GM12875 (cell line): Measurements from ENCODE around the gene DHX40.

ENCODE experiments used
- H3K4me3 ChIP-seq: one replicate; pipeline ENCODE4 v1.5.1; 2011; ENCODE audit warnings: low read depth, low read length, control low read depth
- CTCF ChIP-seq: IDR thresholded peaks from 2 replicates; pipeline ENCODE4 v1.5.1; 2011; ENCODE audit warnings: low read depth, mild to moderate bottlenecking, control low read depth, inconsistent platforms, low read length, moderate library complexity, borderline replicate concordance; ENCODE audit not compliant: insufficient read depth

Gene DHX40

DNA sequence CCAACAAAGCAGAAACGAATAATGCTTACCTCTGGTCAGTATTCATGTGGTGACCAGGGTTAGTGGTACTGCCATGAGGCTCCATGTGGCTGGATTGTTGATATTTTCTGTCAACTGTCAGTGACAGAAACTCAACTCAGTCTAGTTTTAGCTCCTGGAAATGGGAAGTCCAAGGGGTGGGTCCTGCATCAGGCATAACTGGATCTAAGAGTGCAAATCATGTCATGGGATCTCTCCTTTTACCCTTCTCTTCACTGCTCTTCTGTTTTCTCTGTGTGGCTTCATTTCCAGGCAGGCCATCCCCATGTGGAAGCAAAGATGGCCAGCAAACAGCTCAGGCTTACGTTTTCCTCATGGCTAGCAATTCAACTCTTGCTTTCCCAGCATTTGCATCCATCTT is 39.0 kb upstream of the DHX40 start:
- TF ChIP-seq CTCF = no peak
- H3K4me3 ChIP-seq = no peak overlapping the region

- TF ChIP-seq CTCF = no peak
- H3K4me3 ChIP-seq = no peak overlapping the region
Measured at GRCh38 chr17:59527325-59527917, 38.0 kb upstream of the DHX40 start.

DNA sequence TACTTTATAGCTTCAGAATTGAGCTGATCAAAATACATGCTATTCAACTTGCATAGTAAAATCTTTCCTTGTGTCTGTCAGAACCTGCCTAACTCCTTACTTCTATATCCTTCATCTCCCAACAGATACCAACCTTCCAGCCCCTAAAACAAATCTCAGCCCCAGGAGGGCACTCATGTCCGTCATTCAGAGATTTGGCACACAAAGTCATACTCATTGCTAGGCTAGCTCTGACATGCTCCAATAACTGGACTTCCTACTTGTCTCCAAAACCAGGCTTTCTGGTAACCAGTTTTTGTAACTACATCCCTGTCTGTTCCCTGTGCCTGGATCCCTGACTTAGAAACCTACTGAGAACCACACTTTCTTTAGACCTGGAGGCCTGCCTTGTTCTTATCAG is 37.5 kb upstream of the DHX40 start:
- no peak overlapping the region for H3K4me3 ChIP-seq
- TF ChIP-seq CTCF = no peak

DNA sequence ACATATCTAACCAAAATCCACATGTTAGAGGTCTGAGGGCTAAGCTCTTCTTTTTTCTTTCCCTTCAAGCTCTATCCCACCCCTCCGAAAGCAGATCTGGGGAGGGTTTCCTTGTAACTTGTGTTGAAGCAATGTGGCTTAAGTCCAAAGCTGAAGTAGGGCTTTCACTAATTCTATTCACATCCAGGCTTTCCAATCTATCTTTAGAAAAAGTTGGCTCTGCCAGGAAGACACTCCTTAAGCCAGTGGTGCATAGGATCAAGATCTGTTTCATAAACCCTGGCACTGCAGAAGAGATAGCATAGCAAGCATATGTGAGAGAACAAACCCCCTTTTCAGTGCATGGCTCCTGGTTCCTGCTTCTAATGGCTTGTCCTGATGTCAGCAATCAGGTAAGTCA is 34.9 kb upstream of the DHX40 start:
- H3K4me3 ChIP-seq = no peak overlapping the region
- no peak for TF ChIP-seq CTCF

DNA sequence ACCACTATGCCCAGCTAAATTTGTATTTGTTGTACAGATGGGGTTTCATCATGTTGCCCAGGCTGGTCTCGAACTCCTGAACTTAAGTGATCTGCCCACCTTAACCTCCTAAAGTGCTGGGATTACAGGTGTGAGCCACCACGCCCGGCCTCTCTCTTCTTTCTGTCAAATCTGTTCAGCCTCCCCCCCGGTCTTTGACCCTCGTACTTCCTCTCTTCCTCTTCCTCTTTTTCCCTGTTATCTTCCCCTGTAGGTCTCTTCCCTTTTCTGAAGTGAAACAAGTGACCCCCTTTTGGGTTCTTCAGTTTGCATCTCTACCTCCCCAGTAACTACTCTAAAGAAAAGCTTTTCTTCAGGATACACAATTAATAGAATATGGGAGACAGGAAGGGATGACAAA is 31.7 kb upstream of the DHX40 start:
- no peak overlapping the region for H3K4me3 ChIP-seq
- TF ChIP-seq CTCF = no peak

- no peak for TF ChIP-seq CTCF
Measured at GRCh38 chr17:59534583-59534982, 30.8 kb upstream of the DHX40 start.

GRCh38 chr17:59538195-59538909 is 27.1 kb upstream of the DHX40 start:
- TF ChIP-seq CTCF = no peak
- no peak overlapping the region for H3K4me3 ChIP-seq

More at GRCh38 chr17:59534583-59534982, 30.8 kb upstream of the DHX40 start:
- H3K4me3 ChIP-seq = no peak overlapping the region
